H1 (cell line): ENCODE results near the gene VPS72. TPM values are rescaled to one million over a fixed set of nuclear protein-coding genes. Genes with fewer than 3 reads are reported as not detected.

ENCODE experiments used
- CBX5 ChIP-seq: fragments of 300-800, 300-1000 bp; sonication (generic); IDR thresholded peaks from 2 replicates; pipeline ENCODE4 v1.7.1; 2016; ENCODE audit warnings: antibody characterized with exemption, low read length, low read depth
- CEBPB ChIP-seq: IDR thresholded peaks from 2 replicates; pipeline ENCODE4 v1.6.1; 2012; ENCODE audit warnings: low read depth, low read length
- EGR1 ChIP-seq: IDR thresholded peaks from 2 replicates; pipeline ENCODE4 v1.6.1; 2011; ENCODE audit warnings: low read depth, low read length, borderline replicate concordance
- FOSL1 ChIP-seq: IDR thresholded peaks from 2 replicates; pipeline ENCODE4 v1.6.1; 2011; ENCODE audit warnings: mild to moderate bottlenecking, low read depth, low read length, moderate library complexity; ENCODE audit not compliant: insufficient read depth
- POU5F1 ChIP-seq: IDR thresholded peaks from 2 replicates; pipeline ENCODE4 v1.6.1; 2011; ENCODE audit warnings: low read depth, mild to moderate bottlenecking, low read length, moderate library complexity
- SIRT6 ChIP-seq: IDR thresholded peaks from one replicate; pipeline ENCODE4 v1.7.1; 2012; ENCODE audit warnings: low read length, inconsistent platforms
- SP4 ChIP-seq: IDR thresholded peaks from 2 replicates; pipeline ENCODE4 v1.6.1; 2012; ENCODE audit warnings: low read length, inconsistent platforms
- TAF1 ChIP-seq: IDR thresholded peaks from 2 replicates; pipeline ENCODE4 v1.6.1; 2011; ENCODE audit warnings: mild to moderate bottlenecking, low read depth, low read length
- TCF12 ChIP-seq: IDR thresholded peaks from 2 replicates; pipeline ENCODE4 v1.6.1; 2011; ENCODE audit warnings: low read depth, mild to moderate bottlenecking, low read length
- TEAD4 ChIP-seq: IDR thresholded peaks from 2 replicates; pipeline ENCODE4 v1.6.1; 2012; ENCODE audit warnings: low read depth, low read length, inconsistent platforms, mixed read lengths
- YY1 ChIP-seq: IDR thresholded peaks from 2 replicates; pipeline ENCODE4 v1.6.1; 2011; ENCODE audit warnings: low read depth, mild to moderate bottlenecking, low read length
- polyA plus RNA-seq, 7 experiments: library from polyadenylated mRNA; depleted of rRNA in 3 of 7; stranded (reverse) in 5 of 7; unstranded in 2 of 7; fragments of >200 nt in 5 of 7; fragments of 200-250 nt in 2 of 7; gene quantifications; 1 replicate in 5 of 7; 2 replicates in 1 of 7; 4 replicates in 1 of 7; pipeline versions ENCODE4 v1.2.1 to v1.2.3, GENCODE V29; 2011 to 2013; ENCODE audit warnings: missing spikeins in 2 of 7, mixed read lengths in 2 of 7
- total RNA-seq: library from RNA; stranded (reverse); fragmentation: NEBNext Ultra II Directional; extraction: Animal tissue kit (Norgen Biotek cat#: 25700); gene quantifications from 2 replicates; pipeline ENCODE4 v1.2.1, GENCODE V29; 2021
- TF ChIP-seq, protein P1 (sequence below): fragments of 300-600 bp; sonication (generic); IDR thresholded peaks from 2 replicates; pipeline ENCODE4 v1.7.1; 2012; ENCODE audit warnings: low read length, moderate library complexity, mild to moderate bottlenecking, inconsistent platforms; ENCODE audit not compliant: insufficient replicate concordance
- TF ChIP-seq, protein P2 (sequence below): IDR thresholded peaks from 2 replicates; pipeline ENCODE4 v1.6.1; 2012; ENCODE audit warnings: inconsistent platforms

VPS72 gene
- total and polyA plus RNA-seq, 2 of the 8 experiments (the other 6 are each of a cell fraction or from before 2014, with no cell fraction given): 86.6 to 121 TPM

DNA sequence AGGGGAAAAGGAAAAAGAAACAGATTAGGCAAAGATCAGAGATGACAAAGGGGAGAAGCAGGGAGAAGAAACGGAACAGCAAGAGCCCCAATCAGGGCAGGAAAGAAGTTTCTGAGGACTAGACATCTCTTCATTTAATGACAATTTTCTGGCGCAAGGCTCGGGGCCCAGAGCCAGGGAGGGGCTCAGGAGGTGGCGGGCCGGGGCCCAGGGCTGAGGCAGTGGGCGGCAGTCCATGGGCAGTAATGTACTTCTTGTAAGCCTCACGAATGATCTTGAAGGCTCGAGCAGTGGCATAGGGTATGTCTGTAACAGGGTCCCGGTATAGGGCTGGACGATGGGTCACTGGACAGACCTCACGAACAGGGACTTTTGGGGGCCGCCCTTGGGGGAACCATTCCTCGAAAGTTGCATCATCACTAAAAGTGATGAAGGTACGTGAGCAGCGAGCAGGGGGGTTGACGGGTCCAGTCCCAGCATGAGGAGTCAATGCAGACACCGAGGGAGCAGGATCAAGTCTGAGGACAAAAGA is 13.4 kb downstream of the VPS72 start (continued):
- TF ChIP-seq, protein P1, sequence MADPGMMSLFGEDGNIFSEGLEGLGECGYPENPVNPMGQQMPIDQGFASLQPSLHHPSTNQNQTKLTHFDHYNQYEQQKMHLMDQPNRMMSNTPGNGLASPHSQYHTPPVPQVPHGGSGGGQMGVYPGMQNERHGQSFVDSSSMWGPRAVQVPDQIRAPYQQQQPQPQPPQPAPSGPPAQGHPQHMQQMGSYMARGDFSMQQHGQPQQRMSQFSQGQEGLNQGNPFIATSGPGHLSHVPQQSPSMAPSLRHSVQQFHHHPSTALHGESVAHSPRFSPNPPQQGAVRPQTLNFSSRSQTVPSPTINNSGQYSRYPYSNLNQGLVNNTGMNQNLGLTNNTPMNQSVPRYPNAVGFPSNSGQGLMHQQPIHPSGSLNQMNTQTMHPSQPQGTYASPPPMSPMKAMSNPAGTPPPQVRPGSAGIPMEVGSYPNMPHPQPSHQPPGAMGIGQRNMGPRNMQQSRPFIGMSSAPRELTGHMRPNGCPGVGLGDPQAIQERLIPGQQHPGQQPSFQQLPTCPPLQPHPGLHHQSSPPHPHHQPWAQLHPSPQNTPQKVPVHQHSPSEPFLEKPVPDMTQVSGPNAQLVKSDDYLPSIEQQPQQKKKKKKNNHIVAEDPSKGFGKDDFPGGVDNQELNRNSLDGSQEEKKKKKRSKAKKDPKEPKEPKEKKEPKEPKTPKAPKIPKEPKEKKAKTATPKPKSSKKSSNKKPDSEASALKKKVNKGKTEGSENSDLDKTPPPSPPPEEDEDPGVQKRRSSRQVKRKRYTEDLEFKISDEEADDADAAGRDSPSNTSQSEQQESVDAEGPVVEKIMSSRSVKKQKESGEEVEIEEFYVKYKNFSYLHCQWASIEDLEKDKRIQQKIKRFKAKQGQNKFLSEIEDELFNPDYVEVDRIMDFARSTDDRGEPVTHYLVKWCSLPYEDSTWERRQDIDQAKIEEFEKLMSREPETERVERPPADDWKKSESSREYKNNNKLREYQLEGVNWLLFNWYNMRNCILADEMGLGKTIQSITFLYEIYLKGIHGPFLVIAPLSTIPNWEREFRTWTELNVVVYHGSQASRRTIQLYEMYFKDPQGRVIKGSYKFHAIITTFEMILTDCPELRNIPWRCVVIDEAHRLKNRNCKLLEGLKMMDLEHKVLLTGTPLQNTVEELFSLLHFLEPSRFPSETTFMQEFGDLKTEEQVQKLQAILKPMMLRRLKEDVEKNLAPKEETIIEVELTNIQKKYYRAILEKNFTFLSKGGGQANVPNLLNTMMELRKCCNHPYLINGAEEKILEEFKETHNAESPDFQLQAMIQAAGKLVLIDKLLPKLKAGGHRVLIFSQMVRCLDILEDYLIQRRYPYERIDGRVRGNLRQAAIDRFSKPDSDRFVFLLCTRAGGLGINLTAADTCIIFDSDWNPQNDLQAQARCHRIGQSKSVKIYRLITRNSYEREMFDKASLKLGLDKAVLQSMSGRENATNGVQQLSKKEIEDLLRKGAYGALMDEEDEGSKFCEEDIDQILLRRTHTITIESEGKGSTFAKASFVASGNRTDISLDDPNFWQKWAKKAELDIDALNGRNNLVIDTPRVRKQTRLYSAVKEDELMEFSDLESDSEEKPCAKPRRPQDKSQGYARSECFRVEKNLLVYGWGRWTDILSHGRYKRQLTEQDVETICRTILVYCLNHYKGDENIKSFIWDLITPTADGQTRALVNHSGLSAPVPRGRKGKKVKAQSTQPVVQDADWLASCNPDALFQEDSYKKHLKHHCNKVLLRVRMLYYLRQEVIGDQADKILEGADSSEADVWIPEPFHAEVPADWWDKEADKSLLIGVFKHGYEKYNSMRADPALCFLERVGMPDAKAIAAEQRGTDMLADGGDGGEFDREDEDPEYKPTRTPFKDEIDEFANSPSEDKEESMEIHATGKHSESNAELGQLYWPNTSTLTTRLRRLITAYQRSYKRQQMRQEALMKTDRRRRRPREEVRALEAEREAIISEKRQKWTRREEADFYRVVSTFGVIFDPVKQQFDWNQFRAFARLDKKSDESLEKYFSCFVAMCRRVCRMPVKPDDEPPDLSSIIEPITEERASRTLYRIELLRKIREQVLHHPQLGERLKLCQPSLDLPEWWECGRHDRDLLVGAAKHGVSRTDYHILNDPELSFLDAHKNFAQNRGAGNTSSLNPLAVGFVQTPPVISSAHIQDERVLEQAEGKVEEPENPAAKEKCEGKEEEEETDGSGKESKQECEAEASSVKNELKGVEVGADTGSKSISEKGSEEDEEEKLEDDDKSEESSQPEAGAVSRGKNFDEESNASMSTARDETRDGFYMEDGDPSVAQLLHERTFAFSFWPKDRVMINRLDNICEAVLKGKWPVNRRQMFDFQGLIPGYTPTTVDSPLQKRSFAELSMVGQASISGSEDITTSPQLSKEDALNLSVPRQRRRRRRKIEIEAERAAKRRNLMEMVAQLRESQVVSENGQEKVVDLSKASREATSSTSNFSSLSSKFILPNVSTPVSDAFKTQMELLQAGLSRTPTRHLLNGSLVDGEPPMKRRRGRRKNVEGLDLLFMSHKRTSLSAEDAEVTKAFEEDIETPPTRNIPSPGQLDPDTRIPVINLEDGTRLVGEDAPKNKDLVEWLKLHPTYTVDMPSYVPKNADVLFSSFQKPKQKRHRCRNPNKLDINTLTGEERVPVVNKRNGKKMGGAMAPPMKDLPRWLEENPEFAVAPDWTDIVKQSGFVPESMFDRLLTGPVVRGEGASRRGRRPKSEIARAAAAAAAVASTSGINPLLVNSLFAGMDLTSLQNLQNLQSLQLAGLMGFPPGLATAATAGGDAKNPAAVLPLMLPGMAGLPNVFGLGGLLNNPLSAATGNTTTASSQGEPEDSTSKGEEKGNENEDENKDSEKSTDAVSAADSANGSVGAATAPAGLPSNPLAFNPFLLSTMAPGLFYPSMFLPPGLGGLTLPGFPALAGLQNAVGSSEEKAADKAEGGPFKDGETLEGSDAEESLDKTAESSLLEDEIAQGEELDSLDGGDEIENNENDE: no peak
- TF ChIP-seq POU5F1: no peak
- TF ChIP-seq TAF1: no peak
- TF ChIP-seq CBX5: no peak
- no peak for TF ChIP-seq EGR1
- TF ChIP-seq FOSL1: no peak
- no peak for TF ChIP-seq CEBPB
- no peak for TF ChIP-seq TCF12
- TF ChIP-seq SP4: no peak
- TF ChIP-seq YY1: no peak
- no peak for TF ChIP-seq TEAD4
- TF ChIP-seq, protein P2, sequence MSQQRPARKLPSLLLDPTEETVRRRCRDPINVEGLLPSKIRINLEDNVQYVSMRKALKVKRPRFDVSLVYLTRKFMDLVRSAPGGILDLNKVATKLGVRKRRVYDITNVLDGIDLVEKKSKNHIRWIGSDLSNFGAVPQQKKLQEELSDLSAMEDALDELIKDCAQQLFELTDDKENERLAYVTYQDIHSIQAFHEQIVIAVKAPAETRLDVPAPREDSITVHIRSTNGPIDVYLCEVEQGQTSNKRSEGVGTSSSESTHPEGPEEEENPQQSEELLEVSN: no peak
- TF ChIP-seq SIRT6: no peak
